DOHH2 (cell line): ENCODE data around the gene NAA20.
"Not testable (repeated sequence)": the region's sequence is repeated elsewhere in the genome, so short reads cannot be mapped to it uniquely, and the experiment has no call there.

Experiments used
- H3F3A ChIP-seq: fragments of 200-600 bp; sonication (generic), shearing (Covaris generic); 2 replicates; pipeline ENCODE4 v1.6.0; 2016; ENCODE audit warnings: antibody characterized with exemption, mild to moderate bottlenecking; ENCODE audit not compliant: control insufficient read depth, insufficient read depth
- H3K27ac ChIP-seq: fragments of 200-600 bp; sonication (generic); 2 replicates; pipeline ENCODE4 v1.5.1; 2014; ENCODE audit warnings: low read depth, mild to moderate bottlenecking, low read length, moderate library complexity
- H3K27me3 ChIP-seq: fragments of 200-600 bp; sonication (generic); 2 replicates; pipeline ENCODE4 v1.6.1; 2014; ENCODE audit warnings: mild to moderate bottlenecking, low read length, mixed read lengths; ENCODE audit not compliant: control insufficient read depth
- H3K36me3 ChIP-seq: fragments of 200-600 bp; sonication (generic); 2 replicates; pipeline ENCODE4 v1.6.1; 2014; ENCODE audit warnings: mild to moderate bottlenecking, low read length, moderate library complexity, mixed read lengths; ENCODE audit not compliant: control insufficient read depth
- H3K4me1 ChIP-seq: fragments of 200-600 bp; sonication (generic); 2 replicates; pipeline ENCODE4 v1.6.1; 2014; ENCODE audit warnings: mild to moderate bottlenecking, low read length, mixed read lengths; ENCODE audit not compliant: control insufficient read depth
- H3K4me2 ChIP-seq: fragments of 200-600 bp; sonication (generic); 2 replicates; pipeline ENCODE4 v1.6.0; 2014; ENCODE audit warnings: mild to moderate bottlenecking, low read length, moderate library complexity
- H3K4me3 ChIP-seq: fragments of 200-600 bp; sonication (generic); 2 replicates; pipeline ENCODE4 v1.5.1; 2014; ENCODE audit warnings: mild to moderate bottlenecking, low read length, mixed read lengths
- H3K79me2 ChIP-seq: fragments of 200-600 bp; sonication (generic); 2 replicates; pipeline ENCODE4 v1.6.1; 2014; ENCODE audit warnings: mild to moderate bottlenecking, low read length, mixed read lengths; ENCODE audit not compliant: control insufficient read depth
- H3K9me2 ChIP-seq: fragments of 200-600 bp; sonication (generic); replicated peaks from 2 replicates; pipeline ENCODE4 v1.6.1; 2014; ENCODE audit warnings: mild to moderate bottlenecking, low read length, mixed read lengths; ENCODE audit not compliant: control insufficient read depth
- H3K9me3 ChIP-seq: fragments of 200-600 bp; sonication (generic); 2 replicates; pipeline ENCODE4 v1.6.1; 2014; ENCODE audit warnings: antibody characterized with exemption, low read length, mixed read lengths; ENCODE audit not compliant: control insufficient read depth, insufficient read depth
- H4K20me1 ChIP-seq: fragments of 200-600 bp; sonication (generic); 2 replicates; pipeline ENCODE4 v1.6.0; 2014; ENCODE audit warnings: low read depth, mild to moderate bottlenecking, antibody characterized with exemption, low read length, moderate library complexity; ENCODE audit not compliant: control insufficient read depth, insufficient read depth
- CTCF ChIP-seq: fragments of 200-600 bp; sonication (generic); IDR thresholded peaks from one replicate; pipeline ENCODE4 v1.5.1; 2014; ENCODE audit warnings: antibody characterized with exemption, mild to moderate bottlenecking, low read depth, low read length; ENCODE audit not compliant: poor library complexity, severe bottlenecking
- EZH2phosphoT487 ChIP-seq: fragments of 200-600 bp; sonication (generic); IDR thresholded peaks from 2 replicates; pipeline ENCODE4 v1.6.1; 2017; ENCODE audit warnings: borderline replicate concordance, mild to moderate bottlenecking, antibody characterized with exemption, low read length, moderate library complexity, mixed read lengths

NAA20 gene

GRCh38 chr20:20000211-20000968 lies 16.8 kb upstream of the NAA20 start:
- Histone ChIP-seq H3F3A (no peaks in the 10 kb centered on the region), H3K27ac (no peak overlapping the region)
- TF ChIP-seq CTCF = no peak

GRCh38 chr20:20002101-20002998 lies 14.8 kb upstream of the NAA20 start:
- no peak for TF ChIP-seq EZH2phosphoT487
- no peak for TF ChIP-seq CTCF
- no peak overlapping the region for H3K27ac ChIP-seq
- no peaks in the 10 kb centered on the region for H3K4me1 ChIP-seq
- H3K4me2 ChIP-seq = no peak overlapping the region
- no peaks in the 10 kb centered on the region for H3K36me3 ChIP-seq
- peaks cover 46% of the 10 kb centered on the region for H3K27me3 ChIP-seq
- H3F3A ChIP-seq = no peaks in the 10 kb centered on the region
- H4K20me1 ChIP-seq = no peaks in the 10 kb centered on the region
- no peaks in the 10 kb centered on the region for H3K9me2 ChIP-seq
- no peaks in the 10 kb centered on the region for H3K79me2 ChIP-seq
- H3K9me3 ChIP-seq = no peaks in the 10 kb centered on the region
- H3K4me3 ChIP-seq = no peak overlapping the region

More at GRCh38 chr20:20000211-20000968, 16.8 kb upstream of the NAA20 start:
- H3K36me3 ChIP-seq = no peaks in the 10 kb centered on the region
- H3K4me2 ChIP-seq = no peak overlapping the region
- H4K20me1 ChIP-seq = no peaks in the 10 kb centered on the region
- no peaks in the 10 kb centered on the region for H3K79me2 ChIP-seq
- H3K4me1 ChIP-seq = no peaks in the 10 kb centered on the region
- H3K9me2 ChIP-seq = no peaks in the 10 kb centered on the region
- H3K9me3 ChIP-seq = no peaks in the 10 kb centered on the region
- H3K27me3 ChIP-seq = peaks cover 46% of the 10 kb centered on the region
- H3K4me3 ChIP-seq = no peak overlapping the region

- Histone ChIP-seq H4K20me1 (no peaks in the 10 kb centered on the region), H3K27ac (no peak overlapping the region), H3K79me2 (no peaks in the 10 kb centered on the region), H3K4me2 (no peak overlapping the region), H3K9me2 (no peaks in the 10 kb centered on the region), H3K4me3 (no peak overlapping the region), H3K4me1 (no peaks in the 10 kb centered on the region), H3K27me3 (peaks cover 46% of the 10 kb centered on the region), H3K9me3 (no peaks in the 10 kb centered on the region), H3K36me3 (no peaks in the 10 kb centered on the region), H3F3A (no peaks in the 10 kb centered on the region)
- no peak for TF ChIP-seq CTCF
- TF ChIP-seq EZH2phosphoT487 = no peak
These were observed 13.9 kb upstream of the NAA20 start for GRCh38 chr20:20003031-20003954.

- H3K9me2 ChIP-seq, H3K79me2 ChIP-seq, H4K20me1 ChIP-seq, H3F3A ChIP-seq, H3K27ac ChIP-seq, H3K9me3 ChIP-seq, H3K4me3 ChIP-seq, H3K4me1 ChIP-seq, H3K4me2 ChIP-seq, H3K36me3 ChIP-seq: not testable (repeated sequence)
- H3K27me3 ChIP-seq = peaks cover 46% of the 10 kb centered on the region
These were observed 13.2 kb upstream of the NAA20 start for GRCh38 chr20:20003955-20004322.
